ENCODE results near the gene ADCY5.

The ADCY5 gene

GRCh38 chr3:123369085-123369484 lies 79.8 kb downstream of the ADCY5 start:
- no peak for DNase-seq (ENCODE audit: low spot score)

- no peak for DNase-seq (ENCODE audit: low spot score)
These were observed 81.3 kb downstream of the ADCY5 start for GRCh38 chr3:123367467-123368154.

DNA sequence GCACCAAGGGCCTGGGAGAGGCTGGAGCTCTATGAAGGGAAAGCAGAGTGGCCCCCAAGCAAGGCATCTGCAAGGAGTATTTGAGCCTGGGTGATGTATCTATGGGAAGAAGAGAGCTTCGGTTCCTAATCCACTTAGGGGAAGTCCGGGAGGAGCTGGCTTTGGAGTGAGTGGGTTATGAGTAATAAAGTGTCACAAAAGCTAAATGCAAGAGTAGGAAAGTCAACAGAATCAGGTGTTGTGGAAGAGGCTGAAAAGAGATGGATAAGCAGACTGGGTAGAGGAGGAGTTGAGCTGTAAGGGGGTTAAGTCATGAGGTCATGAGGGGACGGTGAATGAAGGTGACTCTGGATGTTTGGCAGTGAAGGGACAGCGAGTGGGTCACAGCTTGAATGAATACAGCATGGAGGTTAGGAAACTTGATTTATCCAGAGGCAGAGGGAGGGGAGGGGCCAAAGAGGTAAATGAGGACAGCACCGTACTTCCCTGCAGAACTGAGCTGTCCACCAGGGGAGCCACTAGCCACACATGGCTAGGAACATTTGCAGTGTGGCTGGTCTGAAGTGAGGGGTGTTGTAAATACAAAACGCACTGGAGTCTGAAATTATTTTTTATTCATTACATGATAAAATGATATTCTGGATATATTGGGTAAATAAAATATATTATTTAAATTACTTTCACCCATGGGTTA lies 83.3 kb downstream of the ADCY5 start:
- DNase-seq (ENCODE audit: low spot score): no peak

DNA sequence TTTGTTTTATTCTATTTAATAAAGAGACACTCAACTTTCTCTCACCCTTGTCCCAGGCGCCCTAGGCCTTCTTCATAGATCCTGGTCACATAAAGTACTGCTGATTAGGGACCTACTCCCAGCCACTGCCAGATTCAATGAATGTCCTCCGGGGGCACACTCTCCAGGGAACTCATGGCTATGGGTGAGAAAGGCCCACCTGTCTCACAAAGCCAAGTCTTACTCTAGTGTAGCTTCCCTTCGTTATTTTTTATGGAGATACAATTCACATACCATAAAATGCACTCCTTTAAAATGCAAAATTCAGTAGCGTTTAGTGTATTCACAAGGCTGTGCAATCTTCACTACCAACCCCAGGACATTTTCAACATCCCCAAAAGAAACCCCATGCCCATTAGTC lies 87.8 kb downstream of the ADCY5 start:
- no peak for DNase-seq (ENCODE audit: low spot score)

GRCh38 chr3:123357275-123357674 lies 91.6 kb downstream of the ADCY5 start:
- DNase-seq (ENCODE audit: low spot score): no peak

DNA sequence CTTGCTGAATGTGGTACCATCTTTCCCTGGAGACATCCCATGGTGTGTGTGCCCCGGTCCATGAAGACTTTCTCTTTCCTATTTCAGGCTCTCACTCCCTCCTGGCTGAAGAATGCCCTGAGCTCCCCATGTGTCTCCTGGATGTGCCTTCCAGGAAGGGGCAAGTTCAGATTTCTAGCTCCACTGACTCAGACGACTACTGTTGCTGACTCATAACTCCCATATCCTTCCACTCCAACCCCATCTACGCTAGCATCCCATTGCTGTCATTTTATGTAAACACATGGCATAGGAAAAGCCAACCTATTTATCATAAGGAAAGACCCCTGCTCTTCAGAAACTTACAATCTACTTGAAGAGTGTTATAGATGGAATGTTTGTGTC lies 95.0 kb downstream of the ADCY5 start:
- DNase-seq (ENCODE audit: low spot score): no peak

GRCh38 chr3:123353227-123353849 lies 95.6 kb downstream of the ADCY5 start:
- DNase-seq (ENCODE audit: low spot score): no peak

GRCh38 chr3:123352134-123352554 lies 96.7 kb downstream of the ADCY5 start:
- no peak for DNase-seq (ENCODE audit: low spot score)

GRCh38 chr3:123351501-123351900 lies 97.4 kb downstream of the ADCY5 start:
- DNase-seq (ENCODE audit: low spot score): no peak

DNA sequence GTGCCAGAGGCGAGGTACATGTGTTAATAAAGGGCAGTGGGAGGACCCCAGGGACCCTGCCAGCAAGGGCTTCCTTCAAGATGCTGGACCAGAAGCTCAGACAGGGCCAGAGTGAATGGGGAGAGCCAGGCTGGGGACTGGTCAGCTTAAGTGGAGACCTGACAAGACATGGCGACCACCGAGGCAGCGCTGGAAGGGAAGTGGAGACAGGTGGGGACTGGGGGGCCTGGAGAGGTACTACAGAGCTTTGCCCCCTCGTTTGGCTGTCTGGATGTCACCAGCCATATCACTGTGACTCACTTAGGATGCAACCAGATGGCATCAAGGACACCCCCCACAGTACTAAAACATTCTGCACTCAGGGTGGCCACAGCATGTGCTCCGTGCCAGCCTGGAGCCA lies 97.9 kb downstream of the ADCY5 start:
- no peak for DNase-seq (ENCODE audit: low spot score)

- no peak for DNase-seq (ENCODE audit: low spot score)
These were observed 99.1 kb downstream of the ADCY5 start for GRCh38 chr3:123349566-123350435.

- no peak for DNase-seq (ENCODE audit: low spot score)
These were observed 99.7 kb downstream of the ADCY5 start for GRCh38 chr3:123349201-123349535.

DNA sequence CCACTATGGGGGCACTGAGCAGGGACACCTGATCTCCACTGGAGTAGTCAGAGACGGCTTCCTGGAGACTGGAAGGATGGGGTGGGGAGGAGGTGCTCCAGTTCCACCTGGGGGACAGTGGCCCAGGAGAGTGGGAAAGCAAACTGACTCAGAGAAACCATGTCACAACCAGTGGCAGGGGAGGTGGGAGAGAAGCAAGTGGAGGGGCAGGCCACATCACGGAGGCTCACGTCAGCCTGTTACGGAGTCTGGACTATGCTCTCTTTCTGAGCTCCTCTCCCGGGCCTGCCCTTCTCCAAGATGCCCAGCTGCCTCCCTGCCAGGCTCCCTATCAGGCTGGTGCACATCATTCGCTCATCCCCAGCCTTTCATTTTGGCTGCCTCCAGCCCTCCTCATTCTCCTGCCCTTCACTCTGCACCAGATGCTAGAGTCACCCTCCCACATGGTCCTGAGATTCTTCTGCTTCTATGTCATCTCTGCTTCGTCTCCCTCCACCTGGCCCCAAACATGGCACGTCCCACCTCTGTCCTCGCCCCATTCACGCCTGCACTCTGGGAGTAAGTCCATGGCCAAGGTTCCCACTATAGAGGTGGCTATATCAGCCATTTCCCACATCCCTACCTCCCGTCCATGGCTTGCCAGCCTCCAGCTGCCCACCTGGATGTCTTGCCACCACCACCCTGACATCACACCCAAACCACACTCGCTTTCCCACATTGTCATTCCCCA lies 100.3 kb downstream of the ADCY5 start:
- no peak for DNase-seq (ENCODE audit: low spot score)

DNA sequence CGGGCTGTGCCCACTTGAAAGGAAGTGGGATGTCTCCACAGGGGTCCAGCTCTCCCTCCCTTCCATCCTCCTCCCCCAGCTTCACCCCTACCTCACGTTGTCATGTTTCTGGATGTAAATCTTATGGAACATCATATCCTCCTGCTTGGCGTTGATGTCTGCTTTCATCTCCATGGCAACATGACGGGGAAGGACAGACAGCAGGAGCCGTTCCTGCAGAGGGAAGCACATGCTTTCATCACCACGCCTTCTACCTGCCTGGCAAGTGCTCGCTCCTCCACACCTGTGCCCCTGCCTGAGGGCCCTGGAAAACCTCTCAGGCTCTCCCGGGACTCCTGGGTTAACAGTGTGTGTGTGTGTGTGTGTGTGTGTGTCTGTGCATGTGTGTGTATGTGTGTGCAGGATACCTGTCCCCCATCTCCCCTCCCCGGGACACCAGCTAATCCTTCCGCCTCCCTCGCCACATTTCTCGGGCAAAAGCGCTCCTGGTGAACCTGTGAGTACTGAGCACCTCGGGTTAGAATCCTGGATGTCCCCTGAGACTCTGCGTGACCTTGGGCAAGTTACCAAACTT lies 101.1 kb downstream of the ADCY5 start:
- DNase-seq (ENCODE audit: low spot score): no peak

GRCh38 chr3:123347205-123347604 lies 101.7 kb downstream of the ADCY5 start:
- DNase-seq (ENCODE audit: low spot score): no peak

- DNase-seq (ENCODE audit: low spot score): no peak
These were observed 102.9 kb downstream of the ADCY5 start for GRCh38 chr3:123346021-123346420.

GRCh38 chr3:123344907-123345594 lies 103.8 kb downstream of the ADCY5 start:
- DNase-seq (ENCODE audit: low spot score): no peak

- no peak for DNase-seq (ENCODE audit: low spot score)
These were observed 104.5 kb downstream of the ADCY5 start for GRCh38 chr3:123344175-123344906.

GRCh38 chr3:123343296-123344174 lies 105.4 kb downstream of the ADCY5 start:
- no peak for DNase-seq (ENCODE audit: low spot score)
